GM12891 (cell line): ENCODE measurements around the gene SALL2.

Source experiments
- POLR2A ChIP-seq: IDR thresholded peaks from 2 replicates; pipeline ENCODE4 v1.6.1; 2011; ENCODE audit warnings: low read depth, low read length, control low read depth
- TAF1 ChIP-seq: IDR thresholded peaks from 2 replicates; pipeline ENCODE4 v1.6.1; 2011; ENCODE audit warnings: low read depth, low read length, control low read depth

DNA sequence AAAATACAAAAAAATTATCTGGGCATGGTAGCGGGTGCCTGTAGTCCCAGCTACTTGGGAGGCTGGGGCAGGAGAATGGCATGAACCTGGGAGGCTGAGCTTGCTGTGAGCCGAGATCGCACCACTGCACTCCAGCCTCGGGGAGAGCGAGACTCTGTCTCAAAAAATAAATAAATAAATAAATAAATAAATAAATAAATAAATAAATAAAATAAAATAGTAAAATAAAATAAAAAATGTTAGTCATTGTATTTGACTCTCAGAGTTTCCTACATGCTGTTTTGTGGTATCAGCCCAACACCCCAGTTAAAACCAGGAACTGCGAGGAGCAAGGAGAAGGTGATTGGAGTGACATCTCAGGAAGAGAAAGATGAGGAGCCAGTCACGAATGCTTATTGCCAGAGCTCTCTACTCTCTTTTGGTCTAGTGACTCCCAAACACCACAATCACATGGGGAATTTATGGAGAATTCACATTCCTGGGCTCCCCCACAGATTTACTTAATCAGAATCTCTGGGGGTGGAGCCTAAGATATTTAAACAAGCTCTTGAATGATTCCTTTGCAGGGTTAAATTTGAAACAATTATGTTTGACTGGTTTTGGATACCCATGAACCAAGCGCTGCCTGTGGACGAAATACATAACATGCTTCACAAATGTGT lies 15.4 kb upstream of the SALL2 start:
- TF ChIP-seq TAF1: no peak
- TF ChIP-seq POLR2A: no peak
